Measurements from ENCODE around the gene SIPA1L3. TPM values are rescaled to one million over a fixed set of nuclear protein-coding genes. Genes with fewer than 3 reads are reported as not detected.

The SIPA1L3 gene
- total and polyA plus RNA-seq, 10 of the 15 experiments (the other 5 are each of a cell fraction or from before 2014, with no cell fraction given) = 0.24 to 66.2 (median 19.1) TPM

DNA sequence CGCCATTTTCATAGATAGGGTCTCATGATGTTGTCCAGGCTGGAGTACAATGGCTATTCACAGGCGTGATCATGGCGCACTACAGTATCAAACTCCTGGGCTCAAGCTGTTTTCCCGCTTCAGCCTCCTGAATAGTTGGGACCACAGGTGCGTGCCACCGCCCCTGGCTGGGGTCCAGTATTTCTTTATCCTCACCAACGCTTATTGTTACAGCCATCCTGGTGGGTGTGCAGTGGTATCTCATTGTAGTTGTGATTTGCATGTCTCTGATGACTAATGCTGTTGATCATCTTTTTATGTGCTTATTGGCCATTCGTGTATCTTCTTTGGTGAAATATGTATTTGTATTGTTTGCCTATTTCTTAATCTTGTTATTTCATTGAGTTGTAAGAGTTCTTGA, 49.0 kb downstream of the SIPA1L3 start (continued):
- TF ChIP-seq, protein P1, sequence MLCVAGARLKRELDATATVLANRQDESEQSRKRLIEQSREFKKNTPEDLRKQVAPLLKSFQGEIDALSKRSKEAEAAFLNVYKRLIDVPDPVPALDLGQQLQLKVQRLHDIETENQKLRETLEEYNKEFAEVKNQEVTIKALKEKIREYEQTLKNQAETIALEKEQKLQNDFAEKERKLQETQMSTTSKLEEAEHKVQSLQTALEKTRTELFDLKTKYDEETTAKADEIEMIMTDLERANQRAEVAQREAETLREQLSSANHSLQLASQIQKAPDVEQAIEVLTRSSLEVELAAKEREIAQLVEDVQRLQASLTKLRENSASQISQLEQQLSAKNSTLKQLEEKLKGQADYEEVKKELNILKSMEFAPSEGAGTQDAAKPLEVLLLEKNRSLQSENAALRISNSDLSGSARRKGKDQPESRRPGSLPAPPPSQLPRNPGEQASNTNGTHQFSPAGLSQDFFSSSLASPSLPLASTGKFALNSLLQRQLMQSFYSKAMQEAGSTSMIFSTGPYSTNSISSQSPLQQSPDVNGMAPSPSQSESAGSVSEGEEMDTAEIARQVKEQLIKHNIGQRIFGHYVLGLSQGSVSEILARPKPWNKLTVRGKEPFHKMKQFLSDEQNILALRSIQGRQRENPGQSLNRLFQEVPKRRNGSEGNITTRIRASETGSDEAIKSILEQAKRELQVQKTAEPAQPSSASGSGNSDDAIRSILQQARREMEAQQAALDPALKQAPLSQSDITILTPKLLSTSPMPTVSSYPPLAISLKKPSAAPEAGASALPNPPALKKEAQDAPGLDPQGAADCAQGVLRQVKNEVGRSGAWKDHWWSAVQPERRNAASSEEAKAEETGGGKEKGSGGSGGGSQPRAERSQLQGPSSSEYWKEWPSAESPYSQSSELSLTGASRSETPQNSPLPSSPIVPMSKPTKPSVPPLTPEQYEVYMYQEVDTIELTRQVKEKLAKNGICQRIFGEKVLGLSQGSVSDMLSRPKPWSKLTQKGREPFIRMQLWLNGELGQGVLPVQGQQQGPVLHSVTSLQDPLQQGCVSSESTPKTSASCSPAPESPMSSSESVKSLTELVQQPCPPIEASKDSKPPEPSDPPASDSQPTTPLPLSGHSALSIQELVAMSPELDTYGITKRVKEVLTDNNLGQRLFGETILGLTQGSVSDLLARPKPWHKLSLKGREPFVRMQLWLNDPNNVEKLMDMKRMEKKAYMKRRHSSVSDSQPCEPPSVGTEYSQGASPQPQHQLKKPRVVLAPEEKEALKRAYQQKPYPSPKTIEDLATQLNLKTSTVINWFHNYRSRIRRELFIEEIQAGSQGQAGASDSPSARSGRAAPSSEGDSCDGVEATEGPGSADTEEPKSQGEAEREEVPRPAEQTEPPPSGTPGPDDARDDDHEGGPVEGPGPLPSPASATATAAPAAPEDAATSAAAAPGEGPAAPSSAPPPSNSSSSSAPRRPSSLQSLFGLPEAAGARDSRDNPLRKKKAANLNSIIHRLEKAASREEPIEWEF (IDR thresholded peaks at IDR 0.05; ENCODE audit: insufficient replicate concordance, low read depth, low read length) = no peak
- TF ChIP-seq, protein P2, sequence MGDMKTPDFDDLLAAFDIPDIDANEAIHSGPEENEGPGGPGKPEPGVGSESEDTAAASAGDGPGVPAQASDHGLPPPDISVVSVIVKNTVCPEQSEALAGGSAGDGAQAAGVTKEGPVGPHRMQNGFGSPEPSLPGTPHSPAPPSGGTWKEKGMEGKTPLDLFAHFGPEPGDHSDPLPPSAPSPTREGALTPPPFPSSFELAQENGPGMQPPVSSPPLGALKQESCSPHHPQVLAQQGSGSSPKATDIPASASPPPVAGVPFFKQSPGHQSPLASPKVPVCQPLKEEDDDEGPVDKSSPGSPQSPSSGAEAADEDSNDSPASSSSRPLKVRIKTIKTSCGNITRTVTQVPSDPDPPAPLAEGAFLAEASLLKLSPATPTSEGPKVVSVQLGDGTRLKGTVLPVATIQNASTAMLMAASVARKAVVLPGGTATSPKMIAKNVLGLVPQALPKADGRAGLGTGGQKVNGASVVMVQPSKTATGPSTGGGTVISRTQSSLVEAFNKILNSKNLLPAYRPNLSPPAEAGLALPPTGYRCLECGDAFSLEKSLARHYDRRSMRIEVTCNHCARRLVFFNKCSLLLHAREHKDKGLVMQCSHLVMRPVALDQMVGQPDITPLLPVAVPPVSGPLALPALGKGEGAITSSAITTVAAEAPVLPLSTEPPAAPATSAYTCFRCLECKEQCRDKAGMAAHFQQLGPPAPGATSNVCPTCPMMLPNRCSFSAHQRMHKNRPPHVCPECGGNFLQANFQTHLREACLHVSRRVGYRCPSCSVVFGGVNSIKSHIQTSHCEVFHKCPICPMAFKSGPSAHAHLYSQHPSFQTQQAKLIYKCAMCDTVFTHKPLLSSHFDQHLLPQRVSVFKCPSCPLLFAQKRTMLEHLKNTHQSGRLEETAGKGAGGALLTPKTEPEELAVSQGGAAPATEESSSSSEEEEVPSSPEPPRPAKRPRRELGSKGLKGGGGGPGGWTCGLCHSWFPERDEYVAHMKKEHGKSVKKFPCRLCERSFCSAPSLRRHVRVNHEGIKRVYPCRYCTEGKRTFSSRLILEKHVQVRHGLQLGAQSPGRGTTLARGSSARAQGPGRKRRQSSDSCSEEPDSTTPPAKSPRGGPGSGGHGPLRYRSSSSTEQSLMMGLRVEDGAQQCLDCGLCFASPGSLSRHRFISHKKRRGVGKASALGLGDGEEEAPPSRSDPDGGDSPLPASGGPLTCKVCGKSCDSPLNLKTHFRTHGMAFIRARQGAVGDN (IDR thresholded peaks at IDR 0.05) = no peak
- TF ChIP-seq TCF3 (IDR thresholded peaks at IDR 0.05; ENCODE audit: borderline replicate concordance, insufficient read depth, low read depth, low read length) = no peak
- TF ChIP-seq CHD4 (IDR thresholded peaks at IDR 0.05) = no peak

All from GM12878 (cell line).